HFF-Myc (cell line): ENCODE measurements around the gene KRT2.

Experiments
- DNase-seq: peaks from one replicate; pipeline ENCODE4 v3.0.0-alpha.2; 2011; ENCODE audit warnings: low read depth; ENCODE audit errors: extremely low read depth
- H3K4me3 ChIP-seq: replicated peaks from 2 replicates; pipeline ENCODE4 v1.5.1; 2011; ENCODE audit warnings: low read depth, mild to moderate bottlenecking, control low read depth, low read length
- CTCF ChIP-seq: IDR thresholded peaks from 2 replicates; pipeline ENCODE4 v1.5.1; 2012; ENCODE audit warnings: mild to moderate bottlenecking, low read depth, low read length, control low read depth; ENCODE audit errors: missing control alignments

KRT2 gene

GRCh38 chr12:52661668-52662067 is 9.7 kb upstream of the KRT2 start:
- no peak for DNase-seq
- no peak for TF ChIP-seq CTCF

GRCh38 chr12:52660934-52661499 is 9.0 kb upstream of the KRT2 start:
- H3K4me3 ChIP-seq: no peak overlapping the region
- no peak for DNase-seq
- TF ChIP-seq CTCF: no peak

More at GRCh38 chr12:52661668-52662067, 9.7 kb upstream of the KRT2 start:
- no peak overlapping the region for H3K4me3 ChIP-seq

- TF ChIP-seq CTCF: no peak
- no peak for DNase-seq
- H3K4me3 ChIP-seq: no peak overlapping the region
Measured at GRCh38 chr12:52659951-52660350, 7.9 kb upstream of the KRT2 start.

- no peak overlapping the region for H3K4me3 ChIP-seq
- no peak for TF ChIP-seq CTCF
- DNase-seq: no peak
Measured at GRCh38 chr12:52659395-52659794, 7.4 kb upstream of the KRT2 start.

GRCh38 chr12:52658196-52658595 is 6.2 kb upstream of the KRT2 start:
- H3K4me3 ChIP-seq: no peak overlapping the region
- DNase-seq: no peak
- no peak for TF ChIP-seq CTCF

GRCh38 chr12:52657250-52657902 is 5.4 kb upstream of the KRT2 start:
- DNase-seq: no peak
- no peak for TF ChIP-seq CTCF
- H3K4me3 ChIP-seq: no peak overlapping the region

- no peak for DNase-seq
- no peak for TF ChIP-seq CTCF
- no peak overlapping the region for H3K4me3 ChIP-seq
Measured at GRCh38 chr12:52656616-52657015, 4.6 kb upstream of the KRT2 start.
